D721Med (cell line): ENCODE data around the gene TMEM218.

Experiments used
- DNase-seq: peaks from one replicate; pipeline ENCODE4 v3.0.0; 2011; ENCODE audit warnings: low spot score; ENCODE audit not compliant: insufficient read length
- FAIRE-seq: peaks from 2 replicates; lab custom pipeline; 2011; peaks lifted over from hg19 to GRCh38; lab: Jason Lieb, UNC
- CTCF ChIP-seq: IDR thresholded peaks from 2 replicates; pipeline ENCODE4 v1.5.1; 2012; ENCODE audit warnings: mild to moderate bottlenecking, control low read depth; ENCODE audit not compliant: insufficient read depth; ENCODE audit errors: missing control alignments

Gene TMEM218

GRCh38 chr11:125154378-125155099 lies 43.1 kb upstream of the TMEM218 start:
- FAIRE-seq, result no peak
- DNase-seq, result no peak
- TF ChIP-seq CTCF, result no peak

- FAIRE-seq (no peak), DNase-seq (no peak)
- TF ChIP-seq CTCF, result no peak
Observed at GRCh38 chr11:125153837-125154236, 42.4 kb upstream of the TMEM218 start.

GRCh38 chr11:125148743-125149142 lies 37.3 kb upstream of the TMEM218 start:
- FAIRE-seq, result no peak
- no peak for DNase-seq
- TF ChIP-seq CTCF, result no peak

GRCh38 chr11:125148011-125148410 lies 36.6 kb upstream of the TMEM218 start:
- FAIRE-seq (no peak), DNase-seq (no peak)
- TF ChIP-seq CTCF, result no peak

GRCh38 chr11:125147280-125147679 lies 35.9 kb upstream of the TMEM218 start:
- no peak for TF ChIP-seq CTCF
- no peak for FAIRE-seq

GRCh38 chr11:125146232-125146631 lies 34.8 kb upstream of the TMEM218 start:
- DNase-seq (no peak), FAIRE-seq (no peak)
- no peak for TF ChIP-seq CTCF

More at GRCh38 chr11:125147280-125147679, 35.9 kb upstream of the TMEM218 start:
- DNase-seq, result no peak

- FAIRE-seq, result no peak
- peak; percentile 82 for TF ChIP-seq CTCF
- no peak for DNase-seq
Observed at GRCh38 chr11:125141686-125142535, 30.5 kb upstream of the TMEM218 start.
